Left kidney (tissue), 2 donors: ENCODE data around the gene CLCC1. TPM values are rescaled to one million over a fixed set of nuclear protein-coding genes. Genes with fewer than 3 reads are reported as not detected.
"Not testable (repeated sequence)": the region's sequence is repeated elsewhere in the genome, so short reads cannot be mapped to it uniquely, and the experiment has no call there.

Source experiments
- DNase-seq: peaks from one replicate; pipeline ENCODE4 v3.0.0-alpha.2; 2013
- polyA plus RNA-seq: library from polyadenylated mRNA; unstranded; fragments of 120-200 nt; gene quantifications from one replicate; pipeline ENCODE4 v1.2.1, GENCODE V29; 2013; ENCODE audit not compliant: insufficient read length

CLCC1 gene
- polyA plus RNA-seq, 1 donor = 42.6 TPM

GRCh38 chr1:108927565-108927964 is 35.7 kb downstream of the CLCC1 start:
- DNase-seq = not testable (repeated sequence)

GRCh38 chr1:108925920-108926319 is 37.4 kb downstream of the CLCC1 start:
- no peak for DNase-seq

- DNase-seq = no peak
These were observed 46.5 kb downstream of the CLCC1 start for GRCh38 chr1:108916788-108917187.

Other genes starting within 250 kb of the CLCC1 start
- gene STXBP3, start 216.8 kb downstream of the CLCC1 start, polyA plus RNA-seq = 85.0 TPM
- not detected for gene AKNAD1, start 106.4 kb downstream of the CLCC1 start, polyA plus RNA-seq
- gene GPSM2, start 86.5 kb downstream of the CLCC1 start, polyA plus RNA-seq = 25.6 TPM
- 14.6 TPM for gene WDR47, start 78.6 kb upstream of the CLCC1 start, polyA plus RNA-seq
- 49.5 TPM for gene TAF13, start 112.5 kb upstream of the CLCC1 start, polyA plus RNA-seq
- gene TMEM167B, start 127.3 kb upstream of the CLCC1 start, polyA plus RNA-seq = 40.9 TPM
- 1.6 TPM for gene ELAPOR1, start 150.6 kb upstream of the CLCC1 start, polyA plus RNA-seq